Activated CD4-positive, alpha-beta memory T cell treated with anti-CD3 and anti-CD28 coated beads for 36 hours (primary cell): ENCODE measurements around the gene FAM170B. TPM values are rescaled to one million over a fixed set of nuclear protein-coding genes. Genes with fewer than 3 reads are reported as not detected.

Experiments used
- CTCF ChIA-PET: fragments of 350-600 bp; sonication (Branson Sonifier 250); formaldehyde crosslinking; loops from one replicate; lab custom pipeline; 2021; ENCODE audit warnings: antibody characterized with exemption, inconsistent platforms; lab: Charles Lee
- POLR2A ChIA-PET: fragments of 350-600 bp; sonication (Branson Sonifier 250); formaldehyde crosslinking; loops from one replicate; lab custom pipeline; 2021; ENCODE audit warnings: antibody characterized with exemption; lab: Charles Lee
- DNase-seq: peaks from one replicate; pipeline ENCODE4 v3.0.0-alpha.2; 2020
- H3K27ac Mint-ChIP-seq: one replicate; pipeline ENCODE4 v1.8.0; 2021; ENCODE audit warnings: mixed read lengths
- H3K27me3 Mint-ChIP-seq: one replicate; pipeline ENCODE4 v1.8.0; 2021; ENCODE audit warnings: mixed read lengths
- H3K36me3 Mint-ChIP-seq: one replicate; pipeline ENCODE4 v1.8.0; 2021; ENCODE audit warnings: mixed read lengths
- H3K4me1 Mint-ChIP-seq: one replicate; pipeline ENCODE4 v1.8.0; 2021; ENCODE audit warnings: low read depth, mixed read lengths
- H3K4me3 Mint-ChIP-seq: one replicate; pipeline ENCODE4 v1.8.0; 2021; ENCODE audit warnings: mild to moderate bottlenecking, mixed read lengths
- H3K9me3 Mint-ChIP-seq: one replicate; pipeline ENCODE4 v1.8.0; 2021; ENCODE audit warnings: mixed read lengths
- intact Hi-C: fragments of 100-400 bp; cut with micrococcal nuclease; formaldehyde crosslinking; loops from one replicate; pipeline ENCODE4 v1.15.1; 2023
- total RNA-seq, 2 experiments: library from RNA; stranded (reverse); gene quantifications; one replicate each; pipeline ENCODE4 v1.2.3, GENCODE V29; 2021

FAM170B gene
- total RNA-seq, 2 experiments from 2014 or later: not detected

DNA sequence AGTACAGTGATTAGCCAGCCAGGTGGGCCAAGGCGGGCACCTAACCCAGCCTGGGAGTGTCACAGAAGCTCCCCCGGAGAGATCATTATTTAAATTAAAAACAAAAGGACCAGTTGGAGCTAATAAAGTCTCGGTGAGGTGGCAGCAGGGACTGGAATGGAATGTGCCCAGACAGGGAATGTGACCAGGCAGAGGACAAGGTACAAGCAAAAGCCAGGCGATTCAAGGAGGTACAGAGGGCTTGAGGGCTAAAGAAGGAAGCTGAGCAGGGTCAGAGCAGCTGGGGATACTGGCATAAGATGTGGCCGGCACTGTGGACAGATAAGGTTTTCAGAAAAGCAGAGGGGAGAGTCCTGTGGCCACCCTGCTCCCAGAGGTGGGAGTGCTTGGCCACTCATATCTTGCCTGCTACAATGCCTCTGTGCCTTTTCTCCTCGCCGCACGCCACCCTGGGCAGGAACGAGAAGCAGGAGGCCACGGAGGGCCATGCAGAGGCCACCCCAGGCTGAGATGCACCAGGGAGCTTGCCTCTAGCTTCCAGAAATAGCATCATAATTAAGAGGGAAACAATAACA lies 41.2 kb upstream of the FAM170B start:
- no peak for DNase-seq
- peak overlapping the region; percentile 13 for H3K4me3 Mint-ChIP-seq
- peaks cover 4% of the 10 kb centered on the region for H3K36me3 Mint-ChIP-seq
- no peaks in the 10 kb centered on the region for H3K27me3 Mint-ChIP-seq
- CTCF ChIA-PET: interaction anchor here (0.8 to 1.2 kb wide), 2 partner anchors 13 to 200 kb away, joined by 3 to 4 read pairs; no protein-coding TSS in a partner anchor
- H3K4me1 Mint-ChIP-seq: peaks cover 51% of the 10 kb centered on the region
- intact Hi-C loops: loop anchor here (5.0 kb wide), 1 partner anchor 383 kb away; no protein-coding TSS in a partner anchor
- peak overlapping the region; percentile 53 for H3K27ac Mint-ChIP-seq
- POLR2A ChIA-PET: interaction anchor here (1.4 kb wide), 1 partner anchor 14 kb away, joined by 3 read pairs; no protein-coding TSS in a partner anchor
- H3K9me3 Mint-ChIP-seq: no peaks in the 10 kb centered on the region

GRCh38 chr10:49174261-49174925 lies 40.6 kb upstream of the FAM170B start:
- intact Hi-C loops: no loop called here
- DNase-seq: no peak
- H3K9me3 Mint-ChIP-seq: no peaks in the 10 kb centered on the region
- peaks cover 51% of the 10 kb centered on the region for H3K4me1 Mint-ChIP-seq
- H3K27ac Mint-ChIP-seq: peak overlapping the region; percentile 26
- H3K27me3 Mint-ChIP-seq: no peaks in the 10 kb centered on the region
- POLR2A ChIA-PET: interaction anchor here (1.4 kb wide), 1 partner anchor 13 kb away, joined by 3 read pairs; no protein-coding TSS in a partner anchor
- CTCF ChIA-PET: interaction anchor here (0.8 to 1.2 kb wide), 2 partner anchors 12 to 199 kb away, joined by 3 to 4 read pairs; no protein-coding TSS in a partner anchor
- peaks cover 3% of the 10 kb centered on the region for H3K36me3 Mint-ChIP-seq
- H3K4me3 Mint-ChIP-seq: no peak overlapping the region

DNA sequence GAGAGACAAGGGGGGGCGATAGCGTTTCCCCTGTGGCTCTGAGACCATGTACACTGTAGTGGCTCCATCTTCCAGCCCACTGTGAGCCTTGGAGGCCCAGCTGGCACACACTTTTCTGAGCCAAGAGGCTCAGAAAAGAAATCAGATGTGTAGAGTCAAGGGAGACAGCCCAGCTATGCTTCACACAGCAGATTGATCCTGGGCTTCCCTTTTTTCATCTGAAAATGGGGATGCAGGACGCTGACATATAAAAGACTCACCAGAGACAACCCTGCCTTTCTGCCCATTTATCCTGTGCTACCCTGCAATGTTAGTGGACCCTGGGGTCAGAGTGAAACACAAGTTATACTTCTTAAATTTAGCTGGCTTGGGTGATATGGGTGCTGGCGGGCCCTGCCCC lies 40.0 kb upstream of the FAM170B start:
- H3K4me1 Mint-ChIP-seq: peaks cover 49% of the 10 kb centered on the region
- intact Hi-C loops: no loop called here
- peak overlapping the region; percentile 26 for H3K27ac Mint-ChIP-seq
- ChIA-PET POLR2A (interaction anchor here (1.3 to 1.4 kb wide), 2 partner anchors 10 to 12 kb away, joined by 3 to 5 read pairs; no protein-coding TSS in a partner anchor), CTCF (interaction anchor here (0.8 kb wide), 1 partner anchor 9 kb away, joined by 5 read pairs; no protein-coding TSS in a partner anchor)
- no peaks in the 10 kb centered on the region for H3K27me3 Mint-ChIP-seq
- H3K9me3 Mint-ChIP-seq: no peaks in the 10 kb centered on the region
- H3K36me3 Mint-ChIP-seq: peaks cover 3% of the 10 kb centered on the region
- DNase-seq: no peak
- no peak overlapping the region for H3K4me3 Mint-ChIP-seq

DNA sequence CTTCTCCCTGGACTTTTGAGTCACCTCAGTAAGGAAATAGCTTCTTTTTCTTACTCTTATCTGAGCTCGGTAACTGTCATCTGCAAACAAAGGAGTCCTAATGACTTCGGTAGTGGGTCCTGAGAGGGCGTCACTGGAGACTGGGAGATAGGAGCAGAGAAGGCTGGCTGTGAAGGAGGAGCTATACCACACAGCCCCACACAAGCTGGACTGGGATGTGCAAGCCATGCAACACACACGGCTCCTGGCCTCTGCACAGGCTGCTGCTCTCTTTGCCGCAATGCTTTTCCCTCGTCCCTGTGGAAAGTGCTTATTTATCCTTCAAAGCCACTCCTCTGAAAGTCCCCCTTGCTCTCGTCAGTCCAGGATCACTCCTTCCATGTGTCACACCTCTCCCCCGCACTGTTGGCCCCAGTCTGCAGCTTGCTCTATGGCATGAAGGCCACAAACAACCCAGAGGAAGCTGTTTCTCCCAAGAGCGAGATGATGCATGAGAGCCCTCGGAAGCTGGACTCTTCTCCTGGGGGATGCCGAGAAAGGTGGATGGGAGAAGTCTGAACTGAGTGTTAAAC lies 39.5 kb upstream of the FAM170B start:
- intact Hi-C loops: no loop called here
- H3K9me3 Mint-ChIP-seq: no peaks in the 10 kb centered on the region
- DNase-seq: no peak
- ChIA-PET POLR2A (interaction anchor here (1.3 kb wide), 1 partner anchor 10 kb away, joined by 5 read pairs; no protein-coding TSS in a partner anchor), CTCF (interaction anchor here (0.8 kb wide), 1 partner anchor 9 kb away, joined by 5 read pairs; no protein-coding TSS in a partner anchor)
- H3K4me3 Mint-ChIP-seq: no peak overlapping the region
- H3K27me3 Mint-ChIP-seq: no peaks in the 10 kb centered on the region
- no peak overlapping the region for H3K27ac Mint-ChIP-seq
- H3K36me3 Mint-ChIP-seq: peaks cover 3% of the 10 kb centered on the region
- H3K4me1 Mint-ChIP-seq: peaks cover 45% of the 10 kb centered on the region

GRCh38 chr10:49172777-49173132 lies 38.9 kb upstream of the FAM170B start:
- POLR2A ChIA-PET: interaction anchor here (1.3 kb wide), 1 partner anchor 11 kb away, joined by 5 read pairs; no protein-coding TSS in a partner anchor
- Mint-ChIP-seq H3K27me3 (no peaks in the 10 kb centered on the region), H3K9me3 (no peaks in the 10 kb centered on the region), H3K4me1 (peaks cover 43% of the 10 kb centered on the region), H3K36me3 (peaks cover 3% of the 10 kb centered on the region), H3K27ac (no peak overlapping the region), H3K4me3 (no peak overlapping the region)
- intact Hi-C loops: no loop called here
- CTCF ChIA-PET: interaction anchor here (0.8 kb wide), 1 partner anchor 8 kb away, joined by 5 read pairs; no protein-coding TSS in a partner anchor
- DNase-seq: no peak

- Mint-ChIP-seq H3K36me3 (peaks cover under 1% of the 10 kb centered on the region), H3K9me3 (no peaks in the 10 kb centered on the region), H3K4me3 (no peak overlapping the region), H3K27me3 (no peaks in the 10 kb centered on the region), H3K4me1 (peaks cover 39% of the 10 kb centered on the region), H3K27ac (no peak overlapping the region)
- ChIA-PET CTCF (no interaction called here), POLR2A (interaction anchor here (1.3 kb wide), 1 partner anchor 11 kb away, joined by 5 read pairs; no protein-coding TSS in a partner anchor)
- DNase-seq: no peak
- intact Hi-C loops: no loop called here
These were observed 38.4 kb upstream of the FAM170B start for GRCh38 chr10:49172061-49172776.

DNA sequence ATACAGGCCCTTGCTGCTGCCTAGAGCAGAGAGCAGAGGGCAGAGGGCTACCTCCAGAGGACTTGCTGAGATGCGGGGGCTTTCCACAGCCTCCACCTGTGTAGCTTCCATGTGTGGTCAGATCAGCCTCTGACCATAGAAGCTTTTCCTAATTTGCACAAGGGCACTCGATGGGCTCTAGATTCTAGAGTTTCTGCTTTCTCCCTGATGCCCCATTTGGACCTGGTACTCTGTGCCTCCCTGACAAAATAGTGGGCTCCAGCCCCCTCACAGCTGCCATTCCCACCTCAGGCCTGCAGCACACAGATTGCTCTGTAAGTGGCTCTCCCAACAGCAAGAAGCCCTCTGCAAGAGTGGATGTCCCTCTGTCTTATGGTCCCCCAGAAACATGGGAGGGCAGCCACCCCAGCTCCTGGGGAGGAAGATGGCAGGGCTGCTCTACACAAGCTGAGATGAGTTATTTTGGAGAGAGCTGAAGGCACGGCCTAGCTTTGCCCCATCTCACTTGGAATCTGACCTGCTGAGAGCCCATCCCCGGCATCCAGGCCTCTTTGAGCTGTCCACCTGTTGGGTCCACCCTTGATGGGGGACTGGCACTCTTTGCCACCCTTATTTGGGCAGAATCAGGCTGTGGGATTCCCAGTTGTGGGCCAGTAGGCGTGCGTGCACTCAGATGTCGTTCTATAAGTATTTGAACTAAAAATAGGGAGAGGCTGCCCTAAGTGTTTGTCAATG lies 37.7 kb upstream of the FAM170B start:
- intact Hi-C loops: no loop called here
- peaks cover 38% of the 10 kb centered on the region for H3K4me1 Mint-ChIP-seq
- H3K4me3 Mint-ChIP-seq: no peak overlapping the region
- H3K27me3 Mint-ChIP-seq: no peaks in the 10 kb centered on the region
- no peaks in the 10 kb centered on the region for H3K9me3 Mint-ChIP-seq
- CTCF ChIA-PET: no interaction called here
- no peak for DNase-seq
- H3K36me3 Mint-ChIP-seq: peaks cover 2% of the 10 kb centered on the region
- POLR2A ChIA-PET: no interaction called here
- no peak overlapping the region for H3K27ac Mint-ChIP-seq

- intact Hi-C loops: no loop called here
These were observed 37.0 kb upstream of the FAM170B start for GRCh38 chr10:49170632-49171325.

DNA sequence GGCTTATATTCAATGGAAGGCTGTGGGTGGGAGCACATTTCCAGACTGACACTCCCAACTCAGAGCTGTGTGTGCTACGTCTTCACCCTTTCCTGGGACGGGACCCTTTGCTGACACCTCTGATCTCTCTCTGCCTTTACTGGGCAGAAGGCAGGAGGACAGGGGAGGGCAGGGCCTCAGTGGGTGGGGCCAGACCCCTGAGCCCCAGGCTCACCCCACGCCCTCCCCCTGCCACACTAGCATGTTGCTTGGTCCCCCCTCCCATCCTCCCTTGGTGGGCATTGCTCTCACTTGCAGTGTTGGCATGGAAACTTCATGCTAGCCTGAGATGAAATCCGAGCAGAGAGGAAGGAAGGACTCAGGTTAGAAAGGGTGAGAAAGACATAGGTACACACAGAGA lies 36.0 kb upstream of the FAM170B start:
- no peak overlapping the region for H3K4me3 Mint-ChIP-seq
- H3K27ac Mint-ChIP-seq: no peak overlapping the region
- ChIA-PET CTCF (interaction anchor here (0.6 to 1.0 kb wide), 2 partner anchors 238 to 861 kb away, joined by 3 read pairs; no protein-coding TSS in a partner anchor), POLR2A (no interaction called here)
- DNase-seq: no peak
- no peaks in the 10 kb centered on the region for H3K9me3 Mint-ChIP-seq
- peaks cover 12% of the 10 kb centered on the region for H3K36me3 Mint-ChIP-seq
- peaks cover 40% of the 10 kb centered on the region for H3K4me1 Mint-ChIP-seq
- intact Hi-C loops: no loop called here
- H3K27me3 Mint-ChIP-seq: no peaks in the 10 kb centered on the region

More at GRCh38 chr10:49170632-49171325, 37.0 kb upstream of the FAM170B start:
- ChIA-PET POLR2A (no interaction called here), CTCF (no interaction called here)
- Mint-ChIP-seq H3K4me3 (no peak overlapping the region), H3K36me3 (peaks cover 9% of the 10 kb centered on the region), H3K4me1 (peaks cover 38% of the 10 kb centered on the region), H3K9me3 (no peaks in the 10 kb centered on the region), H3K27me3 (no peaks in the 10 kb centered on the region), H3K27ac (peak overlapping the region; percentile 42)
- no peak for DNase-seq

DNA sequence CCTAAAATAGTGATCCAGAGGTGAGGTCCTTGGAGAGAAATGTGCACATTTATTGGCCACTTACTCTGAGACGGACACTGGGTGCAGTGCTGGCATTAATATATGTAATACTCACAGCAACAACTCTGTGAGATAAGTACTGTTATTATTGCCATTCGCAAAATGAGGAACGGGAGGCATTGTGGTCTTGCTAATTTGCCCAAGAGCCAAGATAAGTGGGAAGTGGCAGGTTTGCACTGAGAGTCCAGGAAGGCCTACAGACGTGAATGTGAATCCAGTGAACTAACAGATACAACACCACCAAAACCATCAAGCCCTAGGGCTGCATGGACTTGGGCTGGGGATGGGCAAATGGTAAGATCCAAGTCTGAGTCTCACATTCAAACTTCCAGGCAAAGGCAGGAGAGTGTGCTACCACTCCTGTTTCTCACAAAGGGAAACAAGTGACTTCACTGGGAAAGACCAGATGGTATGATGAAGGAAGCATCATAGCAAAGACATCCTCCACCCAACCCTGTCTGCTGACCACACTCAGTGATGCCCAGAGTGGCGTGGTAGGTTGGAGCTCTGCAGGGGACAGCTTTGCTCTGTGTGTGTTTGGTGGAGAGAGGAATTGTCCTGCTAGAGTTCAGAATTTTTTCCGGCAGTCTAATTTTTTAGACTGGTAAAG lies 35.1 kb upstream of the FAM170B start:
- peaks cover 19% of the 10 kb centered on the region for H3K36me3 Mint-ChIP-seq
- no peaks in the 10 kb centered on the region for H3K9me3 Mint-ChIP-seq
- H3K27ac Mint-ChIP-seq: no peak overlapping the region
- no peak overlapping the region for H3K4me3 Mint-ChIP-seq
- ChIA-PET CTCF (interaction anchor here (1.0 kb wide), 1 partner anchor 239 kb away, joined by 3 read pairs; no protein-coding TSS in a partner anchor), POLR2A (no interaction called here)
- peaks cover 44% of the 10 kb centered on the region for H3K4me1 Mint-ChIP-seq
- DNase-seq: no peak
- H3K27me3 Mint-ChIP-seq: peaks cover 3% of the 10 kb centered on the region
- intact Hi-C loops: no loop called here
